HG03108 (cell line): ENCODE measurements around the gene KCNH6.

Experiments
- ATAC-seq: cut with Tn5 transposase; IDR thresholded peaks from one replicate; pipeline ENCODE4 v1.9.1; 2021; ENCODE audit warnings: moderate library complexity; ENCODE audit not compliant: unreplicated experiment

Gene KCNH6

GRCh38 chr17:63511331-63511730 lies 11.8 kb upstream of the KCNH6 start:
- ATAC-seq = no peak

GRCh38 chr17:63512388-63512787 lies 10.8 kb upstream of the KCNH6 start:
- no peak for ATAC-seq

GRCh38 chr17:63512896-63513644 lies 10.1 kb upstream of the KCNH6 start:
- no peak for ATAC-seq

- ATAC-seq = no peak
Measured at GRCh38 chr17:63514477-63514876, 8.7 kb upstream of the KCNH6 start.

- ATAC-seq = no peak
Measured at GRCh38 chr17:63514974-63515373, 8.2 kb upstream of the KCNH6 start.

- no peak for ATAC-seq
Measured at GRCh38 chr17:63515426-63515825, 7.7 kb upstream of the KCNH6 start.

- ATAC-seq = no peak
Measured at GRCh38 chr17:63516910-63517824, 6.0 kb upstream of the KCNH6 start.

- ATAC-seq = no peak
Measured at GRCh38 chr17:63517825-63518534, 5.2 kb upstream of the KCNH6 start.

- no peak for ATAC-seq
Measured at GRCh38 chr17:63519116-63519881, 3.9 kb upstream of the KCNH6 start.

GRCh38 chr17:63519972-63520882 lies 2.9 kb upstream of the KCNH6 start:
- no peak for ATAC-seq

- ATAC-seq = no peak
Measured at GRCh38 chr17:63524051-63524450, 893 bp downstream of the KCNH6 start.

- no peak for ATAC-seq
Measured at GRCh38 chr17:63525190-63525946, 2.2 kb downstream of the KCNH6 start.

- no peak for ATAC-seq
Measured at GRCh38 chr17:63526861-63527260, 3.7 kb downstream of the KCNH6 start.

GRCh38 chr17:63528183-63528582 lies 5.0 kb downstream of the KCNH6 start:
- ATAC-seq = no peak

GRCh38 chr17:63529711-63530556 lies 6.8 kb downstream of the KCNH6 start:
- no peak for ATAC-seq

- ATAC-seq = no peak
Measured at GRCh38 chr17:63530557-63531021, 7.4 kb downstream of the KCNH6 start.

GRCh38 chr17:63531022-63531965 lies 8.1 kb downstream of the KCNH6 start:
- ATAC-seq = no peak
